K562 (cell line): ENCODE measurements around the gene CTNNA3. TPM values are rescaled to one million over a fixed set of nuclear protein-coding genes. Genes with fewer than 3 reads are reported as not detected.
A peak's percentile ranks its signal among the peaks of the same experiment; 100 is the strongest.

Experiments
- ATAC-seq: fragments of 200-7000 bp; cut with Tn5 transposase; 3 replicates; pipeline ENCODE4 v1.9.1; 2020; ENCODE audit warnings: moderate library complexity
- BruUV-seq: library from RNA; stranded (reverse); fragments of 400-500 nt; replicated peaks from 2 replicates; lab custom pipeline; 2021; lab: Mats Ljungman, UMichigan
- CTCF ChIA-PET: fragments of 300-600 bp; formaldehyde crosslinking; extraction: SDS; loops from one replicate; lab custom pipeline; 2021; ENCODE audit warnings: low intra/inter-chr PET ratio; lab: Yijun Ruan, JAX
- POLR2A ChIA-PET: fragments of 300-600, 350-650 bp; sonication (Branson Sonifier 250); formaldehyde crosslinking; extraction: SDS; loops from one replicate; lab custom pipeline; 2021; ENCODE audit warnings: antibody characterized with exemption, inconsistent platforms; lab: Yijun Ruan, JAX
- DNase-seq, 4 experiments: peaks; one replicate each; pipeline versions ENCODE4 v3.0.0 to v3.0.0-alpha.2; 2011 to 2018; ENCODE audit warnings: low spot score in 3 of 4, mixed read lengths in 3 of 4; ENCODE audit errors: extremely low read depth in 1 of 4
- FAIRE-seq: peaks from 2 replicates; lab custom pipeline; 2011; peaks lifted over from hg19 to GRCh38; lab: Jason Lieb, UNC
- H2AFZ ChIP-seq: 2 replicates; pipeline ENCODE4 v1.6.0; 2011; ENCODE audit warnings: low read depth, low read length, control low read depth, inconsistent platforms
- H3K27ac ChIP-seq: fragments of 200-600 bp; 3 replicates; pipeline ENCODE4 v1.8.0; 2011; ENCODE audit warnings: low read depth, mild to moderate bottlenecking, control low read depth, inconsistent platforms, low read length, moderate library complexity, mixed read lengths; ENCODE audit errors: extremely low read depth
- H3K27me3 ChIP-seq, 2 experiments: fragments of 300-600 bp in 1 of 2; 2 replicates in 1 of 2; 3 replicates in 1 of 2; pipeline versions ENCODE4 v1.6.0 to v1.8.0; 2011; ENCODE audit warnings: inconsistent platforms in 2 of 2, low read length in 2 of 2, mild to moderate bottlenecking in 1 of 2, mixed read lengths in 1 of 2, moderate library complexity in 1 of 2; ENCODE audit not compliant: control insufficient read depth in 2 of 2, insufficient read depth in 2 of 2
- H3K36me3 ChIP-seq: fragments of 300-600 bp; 3 replicates; pipeline ENCODE4 v1.8.0; 2011; ENCODE audit warnings: mild to moderate bottlenecking, low read length, inconsistent platforms; ENCODE audit not compliant: control insufficient read depth, insufficient read depth
- H3K4me1 ChIP-seq, 2 experiments: fragments of 200-600 bp in 1 of 2; replicated peaks in 1 of 2; 2 replicates in 1 of 2; 3 replicates in 1 of 2; pipeline versions ENCODE4 v1.5.1 to v1.8.0; 2011; ENCODE audit warnings: inconsistent platforms in 2 of 2, low read length in 2 of 2, mild to moderate bottlenecking in 1 of 2, mixed read lengths in 1 of 2, moderate library complexity in 1 of 2; ENCODE audit not compliant: control insufficient read depth in 2 of 2, insufficient read depth in 2 of 2
- H3K4me2 ChIP-seq: 2 replicates; pipeline ENCODE4 v1.6.1; 2011; ENCODE audit warnings: low read length, control low read depth, inconsistent platforms, mixed read lengths; ENCODE audit not compliant: insufficient read depth
- H3K4me3 ChIP-seq: fragments of 200-600 bp; sonication (generic), shearing (Covaris generic); 2 replicates; pipeline ENCODE4 v1.5.1; 2016; ENCODE audit warnings: control low read depth, inconsistent platforms
- H3K79me2 ChIP-seq: fragments of 200-600 bp; 3 replicates; pipeline ENCODE4 v1.8.0; 2011; ENCODE audit warnings: low read length, inconsistent platforms; ENCODE audit not compliant: control insufficient read depth, insufficient read depth
- H3K9ac ChIP-seq, 2 experiments: 2 replicates each; pipeline versions ENCODE4 v1.6.0 to v1.6.1; 2011; ENCODE audit warnings: low read depth in 2 of 2, low read length in 2 of 2, control low read depth in 1 of 2, inconsistent platforms in 1 of 2, mild to moderate bottlenecking in 1 of 2, mixed read lengths in 1 of 2; ENCODE audit not compliant: insufficient read depth in 1 of 2
- H3K9me1 ChIP-seq: one replicate; pipeline ENCODE4 v1.6.0; 2011; ENCODE audit warnings: inconsistent platforms, mild to moderate bottlenecking, low read length, moderate library complexity; ENCODE audit not compliant: control insufficient read depth, insufficient read depth
- H3K9me3 ChIP-seq: replicated peaks from 2 replicates; pipeline ENCODE4 v1.5.1; 2011; ENCODE audit warnings: low read depth, low read length, inconsistent platforms; ENCODE audit not compliant: control insufficient read depth, insufficient read depth
- H4K20me1 ChIP-seq: replicated peaks from 2 replicates; pipeline ENCODE4 v1.6.1; 2011; ENCODE audit warnings: low read length, inconsistent platforms, mixed read lengths; ENCODE audit not compliant: control insufficient read depth, insufficient read depth
- BMI1 ChIP-seq: fragments of 150-350 bp; IDR thresholded peaks from 2 replicates; pipeline ENCODE4 v1.6.1; 2014; ENCODE audit warnings: low read length
- ESRRB ChIP-seq: fragments of 250-450 bp; sonication (Bioruptor Pico); IDR thresholded peaks from 2 replicates; pipeline ENCODE4 v1.5.0; 2020; ENCODE audit warnings: mild to moderate bottlenecking, moderate library complexity, borderline replicate concordance
- IFI16 ChIP-seq: fragments of 250-450 bp; sonication (Bioruptor Pico); IDR thresholded peaks from 2 replicates; pipeline ENCODE4 v2.1.2; 2022; ENCODE audit warnings: mild to moderate bottlenecking, inconsistent platforms
- MEF2D ChIP-seq: conservative IDR thresholded peaks from 2 replicates; pipeline ENCODE4 v1.6.1; 2016; ENCODE audit warnings: low read depth, missing genetic modification characterization, missing compliant biosample characterization
- SFPQ ChIP-seq: fragments of 200-400 bp; formaldehyde crosslinking; IDR thresholded peaks from 2 replicates; pipeline ENCODE4 v1.6.1; 2017; ENCODE audit warnings: mild to moderate bottlenecking, low read depth, low read length, moderate library complexity
- ZNF318 ChIP-seq, 2 experiments: fragments of 450-650 bp; IDR thresholded peaks; 2 replicates each; pipeline ENCODE4 v1.6.1; 2016; ENCODE audit warnings: mild to moderate bottlenecking in 2 of 2, borderline replicate concordance in 1 of 2, low read depth in 1 of 2, moderate library complexity in 1 of 2
- ZNF696 ChIP-seq: fragments of 250-450 bp; sonication (Bioruptor Pico); conservative IDR thresholded peaks from 2 replicates; pipeline ENCODE4 v1.4.0; 2020; ENCODE audit warnings: mild to moderate bottlenecking, moderate library complexity
- WGBS: fragments of 100-300 bp; shearing (Covaris generic); methylation state at CpG from one replicate; pipeline ENCODE4 v1.1.6; 2016; ENCODE audit warnings: low coverage, mixed read lengths; ENCODE audit not compliant: insufficient coverage; ENCODE audit errors: missing lambda C conversion rate; 5-methylcytosine and 5-hydroxymethylcytosine counted together
- in situ Hi-C: fragments of 300-500 bp; cut with MboI; formaldehyde crosslinking; loops from 4 replicates; pipeline ENCODE4 v1.15.0; 2018; ENCODE audit warnings: inconsistent platforms, mixed read lengths
- intact Hi-C: fragments of 100-400 bp; cut with micrococcal nuclease; formaldehyde crosslinking; loops from 2 replicates; pipeline ENCODE4 v1.14.2; 2022
- polyA plus RNA-seq, 8 experiments: library from polyadenylated mRNA; depleted of rRNA in 4 of 8; stranded (reverse) in 5 of 8; unstranded in 3 of 8; fragments of >200 nt; fragmentation: Nextera tagmentation in 2 of 8; fragmentation: Illumina TruSeq in 1 of 8; extraction: Ambion mirVana in 2 of 8; extraction: Trizol in 1 of 8; gene quantifications; 2 replicates each; pipeline versions ENCODE4 v1.2.1 to v1.2.3, GENCODE V29; 2011 to 2014; ENCODE audit warnings: inconsistent platforms in 1 of 8, missing spikeins in 1 of 8
- total RNA-seq, 7 experiments: library from RNA; depleted of rRNA in 6 of 7; stranded (reverse); fragments of >200 nt in 6 of 7; fragmentation: Illumina TruSeq in 2 of 7; extraction: Trizol in 2 of 7; gene quantifications; 2 replicates each; pipeline versions ENCODE4 v1.2.1 to v1.2.3, GENCODE V29; 2011 to 2021; ENCODE audit warnings: low replicate concordance in 1 of 7
- TF ChIP-seq, protein P1 (sequence below): fragments of 250-450 bp; sonication (Bioruptor Pico); IDR thresholded peaks from 2 replicates; pipeline ENCODE4 v1.8.0; 2021; ENCODE audit warnings: borderline replicate concordance, mild to moderate bottlenecking, moderate library complexity; ENCODE audit not compliant: poor library complexity, severe bottlenecking

Gene CTNNA3
- total and polyA plus RNA-seq, 9 of the 15 experiments (the other 6 are each of a cell fraction or from before 2014, with no cell fraction given), result 0.04 TPM; not detected in 8

GRCh38 chr10:67506083-67506756 lies 189.8 kb downstream of the CTNNA3 start:
- Histone ChIP-seq H3K79me2 (no peaks in the 10 kb centered on the region), H3K27ac (no peak overlapping the region), H3K4me1 (no peaks in the 10 kb centered on the region), H3K36me3 (no peaks in the 10 kb centered on the region), H4K20me1 (no peaks in the 10 kb centered on the region), H3K4me2 (no peak overlapping the region), H3K9me1 (no peaks in the 10 kb centered on the region), H3K27me3 (no peaks in the 10 kb centered on the region), H3K9me3 (no peaks in the 10 kb centered on the region), H2AFZ (no peak overlapping the region), H3K9ac (no peak overlapping the region), H3K4me3 (no peak overlapping the region)
- intact Hi-C loops (no loop called here), in situ Hi-C loops (no loop called here)
- 0% methylated on average over 2 of the region's 2 CpGs for WGBS
- CTCF ChIA-PET, result no interaction called here
- ATAC-seq (no peak), FAIRE-seq (peak; percentile 48), DNase-seq (no peak)
- POLR2A ChIA-PET, result no interaction called here
- BruUV-seq, result no TSS peak
- TF ChIP-seq, protein P1, sequence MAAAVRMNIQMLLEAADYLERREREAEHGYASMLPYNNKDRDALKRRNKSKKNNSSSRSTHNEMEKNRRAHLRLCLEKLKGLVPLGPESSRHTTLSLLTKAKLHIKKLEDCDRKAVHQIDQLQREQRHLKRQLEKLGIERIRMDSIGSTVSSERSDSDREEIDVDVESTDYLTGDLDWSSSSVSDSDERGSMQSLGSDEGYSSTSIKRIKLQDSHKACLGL, result no peak
- TF ChIP-seq IFI16 (CRISPR knock-in tag) (no peak), ZNF318 (IDR thresholded peaks at IDR 0.05; ENCODE audit: borderline replicate concordance in 1 of 2, low read depth in 1 of 2) (no peak), BMI1 (no peak), MEF2D (tag) (no peak), ZNF696 (CRISPR knock-in tag) (no peak), SFPQ (no peak), ESRRB (no peak)
